Measurements from ENCODE around the gene MFAP2. TPM values are rescaled to one million over a fixed set of nuclear protein-coding genes. Genes with fewer than 3 reads are reported as not detected.

MFAP2 gene
- total and polyA plus RNA-seq, 2 of the 8 experiments (the other 6 are each of a cell fraction or from before 2014, with no cell fraction given) = 172 to 326 TPM

GRCh38 chr1:17028662-17029188, 48.3 kb upstream of the MFAP2 start:
- no peak overlapping the region for H4K5ac ChIP-seq (ENCODE audit: insufficient read length, low read depth, low read length)
- FAIRE-seq (no peak), DNase-seq (ENCODE audit: low read depth in 1 of 2, low spot score in 2 of 2) (no peak)
- H3K36me3 ChIP-seq (ENCODE audit: control insufficient read depth in 2 of 4, insufficient read depth in 4 of 4, low read length in 3 of 4) = peaks cover 8 to 71% (median 26%) of the 10 kb centered on the region in 4 experiments
- TF ChIP-seq CEBPB (IDR thresholded peaks at IDR 0.05; ENCODE audit: low read depth, low read length) (no peak), RXRA (IDR thresholded peaks at IDR 0.05; ENCODE audit: insufficient read depth, low read depth, low read length) (no peak), EP300 (IDR thresholded peaks at IDR 0.05; ENCODE audit: borderline replicate concordance in 1 of 2, low read depth in 2 of 2, low read length in 2 of 2) (no peak)
- no peak overlapping the region for H2BK5ac ChIP-seq (ENCODE audit: low read depth, low read length)
- no peak overlapping the region for H3K23ac ChIP-seq (ENCODE audit: insufficient read length)
- ChIA-PET CTCF (ENCODE audit: partially characterized antibody) (interaction anchor here (0.6 to 2.4 kb wide), 5 partner anchors 10 to 77 kb away, joined by 3 to 7 read pairs (median 3); no protein-coding TSS in a partner anchor), POLR2A (ENCODE audit: partially characterized antibody) (interaction anchor here (0.6 to 1.0 kb wide), 2 partner anchors 18 to 32 kb away, joined by 3 read pairs; no protein-coding TSS in a partner anchor)
- no peak overlapping the region for H3K4me2 ChIP-seq (ENCODE audit: insufficient read depth in 1 of 2, low read depth in 2 of 2, low read length in 2 of 2)
- no peaks in the 10 kb centered on the region for H3K9me3 ChIP-seq (ENCODE audit: insufficient read depth in 2 of 2, low read depth in 1 of 2, low read length in 1 of 2)
- no peak overlapping the region for H3K56ac ChIP-seq (replicated peaks; ENCODE audit: insufficient read length, low read depth, low read length)
- H2AFZ ChIP-seq (ENCODE audit: low read length) = no peak overlapping the region
- H3K79me1 ChIP-seq (ENCODE audit: low read depth, low read length) = no peaks in the 10 kb centered on the region
- H3K27me3 ChIP-seq (replicated peaks in 1 of 4; ENCODE audit: control insufficient read depth in 3 of 4, extremely low read depth in 1 of 4, insufficient read depth in 3 of 4, low read length in 3 of 4) = no peaks in the 10 kb centered on the region
- no peaks in the 10 kb centered on the region for H3K4me1 ChIP-seq (replicated peaks in 1 of 4; ENCODE audit: control insufficient read depth in 3 of 4, insufficient read depth in 4 of 4, low read length in 3 of 4)
- H2BK20ac ChIP-seq (ENCODE audit: low read length) = no peak overlapping the region
- H2BK15ac ChIP-seq (ENCODE audit: low read length) = no peak overlapping the region
- peaks cover 0 to 2% of the 10 kb centered on the region in 2 experiments for H4K20me1 ChIP-seq (replicated peaks in 1 of 2; ENCODE audit: control insufficient read depth in 1 of 2, insufficient read depth in 2 of 2, low read length in 2 of 2)
- H4K8ac ChIP-seq (ENCODE audit: extremely low read depth, insufficient read depth, low read length) = no peak overlapping the region
- H3K4me3 ChIP-seq (ENCODE audit: extremely low read depth in 1 of 4, insufficient read depth in 2 of 4, low read depth in 3 of 4, low read length in 4 of 4) = no peak overlapping the region
- no peak overlapping the region for H3K9ac ChIP-seq (replicated peaks in 1 of 4; ENCODE audit: extremely low read depth in 1 of 4, low read depth in 3 of 4, low read length in 3 of 4)
- H3K79me2 ChIP-seq (ENCODE audit: control insufficient read depth in 1 of 2, insufficient read depth in 2 of 2, low read length in 2 of 2) = no peaks in the 10 kb centered on the region
- H2AK5ac ChIP-seq (ENCODE audit: low read depth, low read length) = no peak overlapping the region
- 89% methylated on average over 5 of the region's 5 CpGs; no CpG with 5 or more reads in 1 of the 2 experiments for WGBS, 2 experiments (ENCODE audit: extremely low coverage in 1 of 2, insufficient coverage in 1 of 2, insufficient read length in 1 of 2, insufficient replicate concordance in 2 of 2, low coverage in 1 of 2, low lambda C conversion rate in 2 of 2, missing lambda C conversion rate in 1 of 2)
- no peaks in the 10 kb centered on the region for H3K23me2 ChIP-seq (ENCODE audit: low read depth, low read length)
- H3K18ac ChIP-seq (ENCODE audit: extremely low read depth, low read length) = no peak overlapping the region
- H2BK120ac ChIP-seq (replicated peaks; ENCODE audit: low read depth, low read length) = no peak overlapping the region
- H2BK12ac ChIP-seq (ENCODE audit: low read depth, low read length) = no peak overlapping the region
- no peak overlapping the region for H3K27ac ChIP-seq (ENCODE audit: low read depth, low read length)
- H4K91ac ChIP-seq (replicated peaks; ENCODE audit: insufficient read length, low read length) = no peak overlapping the region
- H3K14ac ChIP-seq (ENCODE audit: insufficient read length) = no peak overlapping the region
- H3K4ac ChIP-seq (replicated peaks; ENCODE audit: insufficient read length, low read depth, low read length) = no peak overlapping the region
